K562 (cell line): ENCODE results near the gene MYLK3. TPM values are rescaled to one million over a fixed set of nuclear protein-coding genes. Genes with fewer than 3 reads are reported as not detected.
A peak's percentile ranks its signal among the peaks of the same experiment; 100 is the strongest.

Experiments used
- ARNT ChIP-seq, 2 experiments: fragments of 450-650 bp; IDR thresholded peaks; 2 replicates each; pipeline ENCODE4 v1.6.1; 2016; ENCODE audit warnings: mild to moderate bottlenecking in 1 of 2
- ELF2 ChIP-seq: fragments of 250-450 bp; sonication (Bioruptor Pico); IDR thresholded peaks from 2 replicates; pipeline ENCODE4 v1.5.0; 2021; ENCODE audit warnings: mild to moderate bottlenecking
- ETV5 ChIP-seq: sonication (generic); formaldehyde crosslinking; IDR thresholded peaks from 2 replicates; pipeline ENCODE4 v1.4.0; 2020; ENCODE audit warnings: low read depth, mild to moderate bottlenecking, missing genetic modification reagents
- EWSR1 ChIP-seq: fragments of 450-650 bp; IDR thresholded peaks from 2 replicates; pipeline ENCODE4 v1.6.1; 2018; ENCODE audit warnings: borderline replicate concordance, mild to moderate bottlenecking, low read depth, moderate library complexity; ENCODE audit not compliant: partially characterized antibody
- HEY1 ChIP-seq: fragments of 250-450 bp; sonication (Bioruptor Pico); IDR thresholded peaks from 2 replicates; pipeline ENCODE4 v1.5.0; 2020; ENCODE audit warnings: mild to moderate bottlenecking, moderate library complexity, borderline replicate concordance
- HIVEP1 ChIP-seq: fragments of 250-450 bp; sonication (Bioruptor Pico); IDR thresholded peaks from 2 replicates; pipeline ENCODE4 v1.4.0; 2020; ENCODE audit warnings: mild to moderate bottlenecking
- KAT8 ChIP-seq: fragments of 450-650 bp; IDR thresholded peaks from 2 replicates; pipeline ENCODE4 v1.6.1; 2016; ENCODE audit warnings: low read depth, mild to moderate bottlenecking
- MED1 ChIP-seq: sonication (generic); formaldehyde crosslinking; IDR thresholded peaks from 2 replicates; pipeline ENCODE4 v1.8.1; 2023; ENCODE audit warnings: missing genetic modification reagents, borderline replicate concordance
- PTBP1 ChIP-seq: fragments of 200-400 bp; formaldehyde crosslinking; IDR thresholded peaks from 2 replicates; pipeline ENCODE4 v1.6.1; 2017; ENCODE audit warnings: low read depth, low read length
- RAD51 ChIP-seq: fragments of 450-650 bp; IDR thresholded peaks from 2 replicates; pipeline ENCODE4 v1.7.1; 2016; ENCODE audit warnings: low read depth, mild to moderate bottlenecking, borderline replicate concordance
- REST ChIP-seq, 2 experiments: fragments of 450-650 bp; formaldehyde crosslinking in 1 of 2; IDR thresholded peaks; 2 replicates each; pipeline versions ENCODE4 v1.4.0 to v1.6.1; 2014 to 2020; ENCODE audit warnings: mild to moderate bottlenecking in 2 of 2, borderline replicate concordance in 1 of 2, low read depth in 1 of 2
- RFX1 ChIP-seq: fragments of 450-650 bp; IDR thresholded peaks from 2 replicates; pipeline ENCODE4 v1.6.1; 2016; ENCODE audit warnings: mild to moderate bottlenecking, moderate library complexity
- TBL1XR1 ChIP-seq, 2 experiments: IDR thresholded peaks; 2 replicates each; pipeline ENCODE4 v1.6.1; 2012; ENCODE audit warnings: improper control_type of control experiment in 2 of 2, low read length in 2 of 2, mild to moderate bottlenecking in 1 of 2
- TFAP4 ChIP-seq: sonication (generic); formaldehyde crosslinking; IDR thresholded peaks from 2 replicates; pipeline ENCODE4 v1.8.0; 2022; ENCODE audit warnings: missing genetic modification reagents, mild to moderate bottlenecking, moderate library complexity, borderline replicate concordance
- TRIM28 ChIP-seq: fragments of 450-650 bp; IDR thresholded peaks from 2 replicates; pipeline ENCODE4 v1.6.1; 2017
- ZNF140 ChIP-seq: fragments of 250-450 bp; sonication (Bioruptor Pico); IDR thresholded peaks from 2 replicates; pipeline ENCODE4 v1.8.0; 2021; ENCODE audit warnings: moderate library complexity, mild to moderate bottlenecking, inconsistent platforms
- polyA plus RNA-seq, 8 experiments: library from polyadenylated mRNA; depleted of rRNA in 4 of 8; stranded (reverse) in 5 of 8; unstranded in 3 of 8; fragments of >200 nt; fragmentation: Nextera tagmentation in 2 of 8; fragmentation: Illumina TruSeq in 1 of 8; extraction: Ambion mirVana in 2 of 8; extraction: Trizol in 1 of 8; gene quantifications; 2 replicates each; pipeline versions ENCODE4 v1.2.1 to v1.2.3, GENCODE V29; 2011 to 2014; ENCODE audit warnings: inconsistent platforms in 1 of 8, missing spikeins in 1 of 8
- total RNA-seq, 7 experiments: library from RNA; depleted of rRNA in 6 of 7; stranded (reverse); fragments of >200 nt in 6 of 7; fragmentation: Illumina TruSeq in 2 of 7; extraction: Trizol in 2 of 7; gene quantifications; 2 replicates each; pipeline versions ENCODE4 v1.2.1 to v1.2.3, GENCODE V29; 2011 to 2021; ENCODE audit warnings: low replicate concordance in 1 of 7
- TF ChIP-seq, protein P1 (sequence below), 3 experiments: IDR thresholded peaks in 2 of 3; conservative IDR thresholded peaks in 1 of 3; 2 replicates each; pipeline ENCODE4 v1.5.1; 2011 to 2012; ENCODE audit warnings: low read length in 3 of 3, mild to moderate bottlenecking in 3 of 3, control low read depth in 2 of 3, improper control_type of control experiment in 1 of 3, inconsistent platforms in 1 of 3, low read depth in 1 of 3, mixed read lengths in 1 of 3, moderate library complexity in 1 of 3; ENCODE audit not compliant: insufficient read depth in 2 of 3

MYLK3 gene
- total and polyA plus RNA-seq, 9 of the 15 experiments (the other 6 are each of a cell fraction or from before 2014, with no cell fraction given), result 0.69 to 10.7 (median 4.7) TPM

DNA sequence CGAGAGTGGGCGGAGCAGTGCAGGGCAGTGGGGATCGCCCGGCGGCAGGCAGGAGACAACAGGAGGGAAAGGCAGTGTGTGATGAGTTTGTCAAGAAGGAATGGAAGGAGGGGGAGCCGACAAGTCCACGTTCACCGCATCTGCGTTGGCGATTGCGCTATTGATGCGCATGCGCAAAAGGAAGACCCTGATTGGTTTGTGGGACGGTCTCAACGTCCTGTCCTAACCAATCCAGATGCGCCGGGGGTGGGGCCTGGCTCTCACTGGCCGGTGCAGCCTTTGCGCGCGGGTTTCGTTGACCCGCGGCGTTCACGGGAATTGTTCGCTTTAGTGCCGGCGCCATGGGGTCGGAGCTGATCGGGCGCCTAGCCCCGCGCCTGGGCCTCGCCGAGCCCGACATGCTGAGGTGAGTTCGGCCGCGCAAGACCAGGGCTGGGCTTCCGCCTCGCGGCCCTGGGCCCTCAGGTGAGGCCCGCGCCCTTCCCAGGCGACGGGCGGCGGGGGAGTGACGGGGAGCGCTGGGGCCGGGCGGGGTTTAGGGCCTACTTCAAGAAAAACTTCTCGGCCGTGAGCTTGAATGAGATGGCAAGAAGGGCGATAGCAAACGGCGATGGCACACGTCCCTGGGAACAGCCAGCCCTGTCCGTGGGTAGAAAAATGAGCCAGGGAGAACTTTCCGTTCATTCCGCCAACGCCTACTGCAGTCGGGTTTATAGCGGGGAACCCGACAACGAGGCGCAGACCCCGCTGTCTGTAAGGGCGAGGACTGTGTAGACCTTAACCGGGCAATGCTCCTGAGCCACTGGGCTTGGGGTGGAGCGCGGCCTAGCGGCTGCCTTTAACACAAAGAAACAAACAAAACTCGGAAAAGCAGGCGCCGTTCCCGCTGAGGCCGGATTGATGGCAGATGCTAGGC lies 58.5 kb downstream of the MYLK3 start, which contains the start of gene ORC6 (continued):
- TF ChIP-seq, protein P1, sequence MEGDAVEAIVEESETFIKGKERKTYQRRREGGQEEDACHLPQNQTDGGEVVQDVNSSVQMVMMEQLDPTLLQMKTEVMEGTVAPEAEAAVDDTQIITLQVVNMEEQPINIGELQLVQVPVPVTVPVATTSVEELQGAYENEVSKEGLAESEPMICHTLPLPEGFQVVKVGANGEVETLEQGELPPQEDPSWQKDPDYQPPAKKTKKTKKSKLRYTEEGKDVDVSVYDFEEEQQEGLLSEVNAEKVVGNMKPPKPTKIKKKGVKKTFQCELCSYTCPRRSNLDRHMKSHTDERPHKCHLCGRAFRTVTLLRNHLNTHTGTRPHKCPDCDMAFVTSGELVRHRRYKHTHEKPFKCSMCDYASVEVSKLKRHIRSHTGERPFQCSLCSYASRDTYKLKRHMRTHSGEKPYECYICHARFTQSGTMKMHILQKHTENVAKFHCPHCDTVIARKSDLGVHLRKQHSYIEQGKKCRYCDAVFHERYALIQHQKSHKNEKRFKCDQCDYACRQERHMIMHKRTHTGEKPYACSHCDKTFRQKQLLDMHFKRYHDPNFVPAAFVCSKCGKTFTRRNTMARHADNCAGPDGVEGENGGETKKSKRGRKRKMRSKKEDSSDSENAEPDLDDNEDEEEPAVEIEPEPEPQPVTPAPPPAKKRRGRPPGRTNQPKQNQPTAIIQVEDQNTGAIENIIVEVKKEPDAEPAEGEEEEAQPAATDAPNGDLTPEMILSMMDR (IDR thresholded peaks at IDR 0.05 in 2 of 3, conservative IDR thresholded peaks at IDR 0.05 in 1 of 3; ENCODE audit: insufficient read depth in 2 of 3, low read depth in 1 of 3, low read length in 3 of 3), result peak; percentile 61 to 68 (median 62)
- no peak for TF ChIP-seq ELF2 (CRISPR knock-in tag)
- no peak for TF ChIP-seq PTBP1
- TF ChIP-seq MED1 (CRISPR knock-in tag), result no peak
- no peak for TF ChIP-seq EWSR1
- peak; percentile 47; the same call in 1 of the 2 replicates for TF ChIP-seq REST (IDR thresholded peaks at IDR 0.05; ENCODE audit: borderline replicate concordance)
- TF ChIP-seq REST (CRISPR knock-in tag; IDR thresholded peaks at IDR 0.05; ENCODE audit: low read depth), result no peak
- no peak for TF ChIP-seq KAT8
- TF ChIP-seq TBL1XR1 (IDR thresholded peaks at IDR 0.05; ENCODE audit: low read length in 2 of 2), result no peak
- TF ChIP-seq ETV5 (CRISPR knock-in tag), result no peak
- TF ChIP-seq TFAP4, result no peak
- TF ChIP-seq HIVEP1 (CRISPR knock-in tag), result no peak
- no peak for TF ChIP-seq RFX1
- no peak for TF ChIP-seq ZNF140 (CRISPR knock-in tag)
- TF ChIP-seq RAD51, result no peak
- no peak for TF ChIP-seq ARNT (IDR thresholded peaks at IDR 0.05)
- no peak for TF ChIP-seq TRIM28
- TF ChIP-seq HEY1 (CRISPR knock-in tag), result no peak
